MM.1S (cell line): ENCODE results near the gene KDM6A.

Source experiments
- DNase-seq: peaks from one replicate; pipeline ENCODE4 v3.0.0-alpha.2; 2015
- H2AFZ ChIP-seq: fragments of 300-600 bp; sonication (generic); 2 replicates; pipeline ENCODE4 v1.6.0; 2016; ENCODE audit warnings: antibody characterized with exemption, low read length
- H3F3A ChIP-seq: fragments of 300-600 bp; sonication (generic); 2 replicates; pipeline ENCODE4 v1.6.1; 2016; ENCODE audit warnings: mild to moderate bottlenecking, antibody characterized with exemption, low read length, moderate library complexity, mixed read lengths; ENCODE audit not compliant: insufficient read depth
- H3K27ac ChIP-seq: fragments of 300-600 bp; sonication (generic); 2 replicates; pipeline ENCODE4 v1.5.1; 2016; ENCODE audit warnings: mild to moderate bottlenecking, low read length
- H3K27me3 ChIP-seq: fragments of 300-600 bp; sonication (generic); replicated peaks from 2 replicates; pipeline ENCODE4 v1.6.0; 2016; ENCODE audit warnings: low read length; ENCODE audit not compliant: insufficient read depth
- H3K36me3 ChIP-seq: fragments of 300-600 bp; sonication (generic); replicated peaks from 2 replicates; pipeline ENCODE4 v1.6.1; 2016; ENCODE audit warnings: mild to moderate bottlenecking, low read length, mixed read lengths; ENCODE audit not compliant: insufficient read depth
- H3K4me1 ChIP-seq: fragments of 300-600 bp; sonication (generic); 2 replicates; pipeline ENCODE4 v1.6.1; 2016; ENCODE audit warnings: low read length, mixed read lengths
- H3K4me2 ChIP-seq: fragments of 300-600 bp; sonication (generic); 2 replicates; pipeline ENCODE4 v1.6.0; 2016; ENCODE audit warnings: low read depth, low read length
- H3K4me3 ChIP-seq: fragments of 300-600 bp; sonication (generic); 2 replicates; pipeline ENCODE4 v1.5.1; 2016; ENCODE audit warnings: low read length, mixed read lengths
- H3K79me2 ChIP-seq: fragments of 300-600 bp; sonication (generic); 2 replicates; pipeline ENCODE4 v1.6.1; 2016; ENCODE audit warnings: mixed run types, low read length, mixed read lengths
- H3K9ac ChIP-seq: fragments of 300-600 bp; sonication (generic); 2 replicates; pipeline ENCODE4 v1.6.1; 2016; ENCODE audit warnings: low read length, mixed read lengths
- H3K9me2 ChIP-seq: fragments of 300-600 bp; sonication (generic); replicated peaks from 2 replicates; pipeline ENCODE4 v1.6.1; 2016; ENCODE audit warnings: mild to moderate bottlenecking, low read length, mixed read lengths; ENCODE audit not compliant: insufficient read depth
- H3K9me3 ChIP-seq: fragments of 300-600 bp; sonication (generic); replicated peaks from 2 replicates; pipeline ENCODE4 v1.6.1; 2016; ENCODE audit warnings: mild to moderate bottlenecking, low read length, mixed read lengths; ENCODE audit not compliant: insufficient read depth
- H4K20me1 ChIP-seq: fragments of 300-600 bp; sonication (generic); 2 replicates; pipeline ENCODE4 v1.6.1; 2016; ENCODE audit warnings: mild to moderate bottlenecking, low read length, moderate library complexity, mixed read lengths; ENCODE audit not compliant: insufficient read depth
- CTCF ChIP-seq: fragments of 300-600 bp; sonication (generic); IDR thresholded peaks from 2 replicates; pipeline ENCODE4 v1.5.1; 2016; ENCODE audit warnings: antibody characterized with exemption, low read length, mixed read lengths
- EZH2 ChIP-seq: fragments of 300-600 bp; sonication (generic); optimal IDR thresholded peaks from 2 replicates; pipeline ENCODE3; 2017; ENCODE audit warnings: low read depth, mild to moderate bottlenecking, antibody characterized with exemption, low read length, mixed read lengths
- EZH2phosphoT487 ChIP-seq: fragments of 300-600 bp; sonication (generic); IDR thresholded peaks from 2 replicates; pipeline ENCODE4 v1.6.1; 2018; ENCODE audit warnings: antibody characterized with exemption, low read length

KDM6A gene

GRCh38 chrX:45001048-45001447 is 128.1 kb downstream of the KDM6A start:
- H3K4me2 ChIP-seq: no peak overlapping the region
- peaks cover 24% of the 10 kb centered on the region for H3K4me1 ChIP-seq
- H4K20me1 ChIP-seq: no peaks in the 10 kb centered on the region
- H3K4me3 ChIP-seq: no peak overlapping the region
- H3K27me3 ChIP-seq: no peaks in the 10 kb centered on the region
- no peak for DNase-seq
- no peaks in the 10 kb centered on the region for H3K9me2 ChIP-seq
- no peak for TF ChIP-seq EZH2phosphoT487
- TF ChIP-seq EZH2: no peak
- TF ChIP-seq CTCF: no peak
- H3K36me3 ChIP-seq: no peaks in the 10 kb centered on the region
- H2AFZ ChIP-seq: no peak overlapping the region
- H3K9ac ChIP-seq: no peak overlapping the region
- no peaks in the 10 kb centered on the region for H3K9me3 ChIP-seq
- peaks cover 61% of the 10 kb centered on the region for H3K79me2 ChIP-seq
- no peak overlapping the region for H3K27ac ChIP-seq
- H3F3A ChIP-seq: peaks cover 12% of the 10 kb centered on the region

GRCh38 chrX:45003085-45003484 is 130.1 kb downstream of the KDM6A start:
- peaks cover 57% of the 10 kb centered on the region for H3K79me2 ChIP-seq
- no peak for TF ChIP-seq EZH2phosphoT487
- TF ChIP-seq EZH2: no peak
- no peak for TF ChIP-seq CTCF

GRCh38 chrX:45006002-45006800 is 133.2 kb downstream of the KDM6A start:
- H3K9ac ChIP-seq: no peak overlapping the region
- no peak for TF ChIP-seq CTCF
- TF ChIP-seq EZH2phosphoT487: no peak
- no peak for TF ChIP-seq EZH2
- H3K9me2 ChIP-seq: no peaks in the 10 kb centered on the region
- H3K9me3 ChIP-seq: no peaks in the 10 kb centered on the region
- H3K4me3 ChIP-seq: no peak overlapping the region
- H4K20me1 ChIP-seq: no peaks in the 10 kb centered on the region
- H3K36me3 ChIP-seq: no peaks in the 10 kb centered on the region
- H3F3A ChIP-seq: no peaks in the 10 kb centered on the region
- no peaks in the 10 kb centered on the region for H3K4me1 ChIP-seq
- H3K27ac ChIP-seq: no peak overlapping the region
- peaks cover 49% of the 10 kb centered on the region for H3K79me2 ChIP-seq
- no peak overlapping the region for H3K4me2 ChIP-seq
- DNase-seq: no peak
- no peaks in the 10 kb centered on the region for H3K27me3 ChIP-seq
- H2AFZ ChIP-seq: no peak overlapping the region

More at GRCh38 chrX:45003085-45003484, 130.1 kb downstream of the KDM6A start:
- no peak for DNase-seq
- H2AFZ ChIP-seq: no peak overlapping the region
- H4K20me1 ChIP-seq: no peaks in the 10 kb centered on the region
- H3K9me2 ChIP-seq: no peaks in the 10 kb centered on the region
- H3K9ac ChIP-seq: no peak overlapping the region
- H3K4me1 ChIP-seq: peaks cover 7% of the 10 kb centered on the region
- no peak overlapping the region for H3K4me3 ChIP-seq
- H3F3A ChIP-seq: peaks cover 2% of the 10 kb centered on the region
- no peak overlapping the region for H3K4me2 ChIP-seq
- H3K9me3 ChIP-seq: no peaks in the 10 kb centered on the region
- H3K36me3 ChIP-seq: no peaks in the 10 kb centered on the region
- no peak overlapping the region for H3K27ac ChIP-seq
- H3K27me3 ChIP-seq: no peaks in the 10 kb centered on the region
